Measurements from ENCODE around the gene PALD1.

The PALD1 gene

GRCh38 chr10:70510904-70511303 is 32.3 kb downstream of the PALD1 start:
- no peak overlapping the region for H3K27ac ChIP-seq (ENCODE audit: low read length)
- no peak overlapping the region for H3K4me3 ChIP-seq (ENCODE audit: low read depth in 1 of 2, low read length in 2 of 2)
- no peaks in the 10 kb centered on the region for H3K9me3 ChIP-seq (ENCODE audit: control insufficient read depth in 1 of 2, low read length in 2 of 2)
- no peaks in the 10 kb centered on the region for H3K27me3 ChIP-seq (ENCODE audit: low read depth, low read length)
- peaks cover 20 to 69% of the 10 kb centered on the region in 2 donors for H3K4me1 ChIP-seq (ENCODE audit: control insufficient read depth in 1 of 2, insufficient read depth in 2 of 2, low read length in 2 of 2)
- H3K36me3 ChIP-seq (ENCODE audit: control insufficient read depth in 1 of 2, insufficient read depth in 2 of 2, low read length in 2 of 2): no peaks in the 10 kb centered on the region

- H3K4me1 ChIP-seq (ENCODE audit: control insufficient read depth in 1 of 2, insufficient read depth in 2 of 2, low read length in 2 of 2): peaks cover 20 to 69% of the 10 kb centered on the region in 2 donors
- H3K4me3 ChIP-seq (ENCODE audit: low read depth in 1 of 2, low read length in 2 of 2): no peak overlapping the region
- H3K27ac ChIP-seq (ENCODE audit: low read length): no peak overlapping the region
- H3K9me3 ChIP-seq (ENCODE audit: control insufficient read depth in 1 of 2, low read length in 2 of 2): no peaks in the 10 kb centered on the region
- H3K27me3 ChIP-seq (ENCODE audit: low read depth, low read length): no peaks in the 10 kb centered on the region
- no peaks in the 10 kb centered on the region for H3K36me3 ChIP-seq (ENCODE audit: control insufficient read depth in 1 of 2, insufficient read depth in 2 of 2, low read length in 2 of 2)
These were observed 33.6 kb downstream of the PALD1 start for GRCh38 chr10:70512149-70512639.

DNA sequence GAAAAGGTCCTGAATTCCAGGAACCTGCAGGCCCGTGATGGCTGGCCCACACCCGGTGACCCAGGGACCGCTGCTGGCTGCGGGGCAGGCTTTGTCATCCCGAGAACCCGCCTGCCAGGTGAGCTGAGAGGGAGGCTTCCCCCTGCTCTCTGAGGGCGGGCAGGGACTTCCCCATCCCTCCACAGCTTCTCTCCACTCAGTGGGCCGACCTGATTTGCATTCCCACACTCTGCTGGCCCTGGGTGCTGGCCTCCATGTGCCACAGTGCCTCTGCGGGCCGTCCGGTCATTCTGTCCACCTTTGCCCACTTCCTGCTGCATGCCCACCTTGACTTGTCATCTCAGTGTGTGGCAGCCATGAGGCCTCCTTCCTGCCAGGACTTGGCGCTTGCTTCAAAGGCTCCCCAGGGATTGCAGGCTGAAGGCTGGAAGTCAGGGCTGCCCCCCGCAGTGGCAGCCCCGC is 35.3 kb downstream of the PALD1 start:
- no peak overlapping the region for H3K4me3 ChIP-seq (ENCODE audit: low read depth in 1 of 2, low read length in 2 of 2)
- no peaks in the 10 kb centered on the region for H3K27me3 ChIP-seq (ENCODE audit: low read depth, low read length)
- no peaks in the 10 kb centered on the region for H3K36me3 ChIP-seq (ENCODE audit: control insufficient read depth in 1 of 2, insufficient read depth in 2 of 2, low read length in 2 of 2)
- no peaks in the 10 kb centered on the region for H3K9me3 ChIP-seq (ENCODE audit: control insufficient read depth in 1 of 2, low read length in 2 of 2)
- no peak overlapping the region for H3K27ac ChIP-seq (ENCODE audit: low read length)
- H3K4me1 ChIP-seq (ENCODE audit: control insufficient read depth in 1 of 2, insufficient read depth in 2 of 2, low read length in 2 of 2): peaks cover 20 to 54% of the 10 kb centered on the region in 2 donors

- H3K9me3 ChIP-seq (ENCODE audit: control insufficient read depth in 1 of 2, low read length in 2 of 2): no peaks in the 10 kb centered on the region
- H3K4me1 ChIP-seq (ENCODE audit: control insufficient read depth in 1 of 2, insufficient read depth in 2 of 2, low read length in 2 of 2): peaks cover 13 to 47% of the 10 kb centered on the region in 2 donors
- H3K27ac ChIP-seq (ENCODE audit: low read length): no peak overlapping the region
These were observed 36.0 kb downstream of the PALD1 start for GRCh38 chr10:70514591-70514990.

GRCh38 chr10:70515035-70515667 is 36.6 kb downstream of the PALD1 start:
- peaks cover 8 to 41% of the 10 kb centered on the region in 2 donors for H3K4me1 ChIP-seq (ENCODE audit: control insufficient read depth in 1 of 2, insufficient read depth in 2 of 2, low read length in 2 of 2)
- H3K4me3 ChIP-seq (ENCODE audit: low read depth in 1 of 2, low read length in 2 of 2): no peak overlapping the region
- H3K27ac ChIP-seq (ENCODE audit: low read length): no peak overlapping the region
- no peaks in the 10 kb centered on the region for H3K36me3 ChIP-seq (ENCODE audit: control insufficient read depth in 1 of 2, insufficient read depth in 2 of 2, low read length in 2 of 2)
- no peaks in the 10 kb centered on the region for H3K9me3 ChIP-seq (ENCODE audit: control insufficient read depth in 1 of 2, low read length in 2 of 2)
- H3K27me3 ChIP-seq (ENCODE audit: low read depth, low read length): no peaks in the 10 kb centered on the region

More at GRCh38 chr10:70514591-70514990, 36.0 kb downstream of the PALD1 start:
- no peaks in the 10 kb centered on the region for H3K27me3 ChIP-seq (ENCODE audit: low read depth, low read length)
- no peaks in the 10 kb centered on the region for H3K36me3 ChIP-seq (ENCODE audit: control insufficient read depth in 1 of 2, insufficient read depth in 2 of 2, low read length in 2 of 2)
- no peak overlapping the region for H3K4me3 ChIP-seq (ENCODE audit: low read depth in 1 of 2, low read length in 2 of 2)

DNA sequence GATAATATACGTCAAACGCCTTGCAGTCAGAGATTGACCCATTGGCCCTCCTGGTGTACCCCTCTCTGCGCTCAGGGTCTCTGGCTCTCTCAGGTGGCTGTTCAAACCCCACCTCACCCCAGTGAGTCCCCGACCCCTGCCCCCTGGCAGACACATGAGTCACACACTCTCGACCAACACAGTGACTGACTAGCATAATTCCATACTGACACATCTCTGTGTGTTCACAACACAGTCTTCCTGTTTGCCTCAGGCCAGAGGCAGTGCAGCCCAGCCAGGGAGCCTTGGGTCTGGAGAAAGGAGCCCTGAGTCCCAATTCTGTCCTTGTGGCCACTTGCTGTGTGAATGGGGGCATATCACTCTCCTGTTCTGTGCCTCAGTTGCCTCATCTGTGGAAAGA is 40.1 kb downstream of the PALD1 start:
- Histone ChIP-seq H3K4me3 (ENCODE audit: low read depth in 1 of 2, low read length in 2 of 2) (no peak overlapping the region), H3K27ac (ENCODE audit: low read length) (no peak overlapping the region), H3K4me1 (ENCODE audit: control insufficient read depth in 1 of 2, insufficient read depth in 2 of 2, low read length in 2 of 2) (peaks cover 0 to 30% of the 10 kb centered on the region in 2 donors)

GRCh38 chr10:70523057-70523456 is 44.5 kb downstream of the PALD1 start:
- Histone ChIP-seq H3K27me3 (ENCODE audit: low read depth, low read length) (no peaks in the 10 kb centered on the region), H3K27ac (ENCODE audit: low read length) (no peak overlapping the region), H3K9me3 (ENCODE audit: control insufficient read depth in 1 of 2, low read length in 2 of 2) (no peaks in the 10 kb centered on the region), H3K36me3 (ENCODE audit: control insufficient read depth in 1 of 2, insufficient read depth in 2 of 2, low read length in 2 of 2) (peaks cover 0 to 4% of the 10 kb centered on the region in 2 donors), H3K4me3 (ENCODE audit: low read depth in 1 of 2, low read length in 2 of 2) (no peak overlapping the region), H3K4me1 (ENCODE audit: control insufficient read depth in 1 of 2, insufficient read depth in 2 of 2, low read length in 2 of 2) (peaks cover 0 to 22% of the 10 kb centered on the region in 2 donors)

More for the DNA sequence above, 40.1 kb downstream of the PALD1 start:
- H3K9me3 ChIP-seq (ENCODE audit: control insufficient read depth in 1 of 2, low read length in 2 of 2): no peaks in the 10 kb centered on the region
- H3K27me3 ChIP-seq (ENCODE audit: low read depth, low read length): no peaks in the 10 kb centered on the region
- no peaks in the 10 kb centered on the region for H3K36me3 ChIP-seq (ENCODE audit: control insufficient read depth in 1 of 2, insufficient read depth in 2 of 2, low read length in 2 of 2)

DNA sequence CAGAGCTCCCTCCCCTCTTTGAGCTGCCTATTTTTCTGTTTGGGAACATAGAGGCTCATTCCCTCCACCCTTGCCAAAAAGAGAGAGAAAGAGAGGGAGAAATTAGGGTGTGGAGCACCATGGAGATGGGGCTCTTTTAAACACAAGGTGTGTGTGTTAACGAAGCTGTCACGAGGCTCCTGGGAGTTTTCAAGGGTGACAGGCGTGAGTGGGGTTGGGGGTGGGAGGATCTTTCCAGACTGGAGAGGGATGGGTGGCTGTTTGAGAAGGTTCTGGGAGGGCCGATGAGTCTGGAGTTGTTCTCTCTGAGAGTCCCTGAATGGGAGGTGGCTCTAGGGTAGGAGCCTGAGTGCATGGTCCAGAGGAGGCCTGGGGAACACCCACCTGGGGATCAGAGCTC is 45.0 kb downstream of the PALD1 start:
- H3K27ac ChIP-seq (ENCODE audit: low read length): no peak overlapping the region
- no peaks in the 10 kb centered on the region for H3K9me3 ChIP-seq (ENCODE audit: control insufficient read depth in 1 of 2, low read length in 2 of 2)
- H3K27me3 ChIP-seq (ENCODE audit: low read depth, low read length): no peaks in the 10 kb centered on the region
- H3K36me3 ChIP-seq (ENCODE audit: control insufficient read depth in 1 of 2, insufficient read depth in 2 of 2, low read length in 2 of 2): peaks cover 0 to 4% of the 10 kb centered on the region in 2 donors
- peaks cover 0 to 22% of the 10 kb centered on the region in 2 donors for H3K4me1 ChIP-seq (ENCODE audit: control insufficient read depth in 1 of 2, insufficient read depth in 2 of 2, low read length in 2 of 2)
- no peak overlapping the region for H3K4me3 ChIP-seq (ENCODE audit: low read depth in 1 of 2, low read length in 2 of 2)

DNA sequence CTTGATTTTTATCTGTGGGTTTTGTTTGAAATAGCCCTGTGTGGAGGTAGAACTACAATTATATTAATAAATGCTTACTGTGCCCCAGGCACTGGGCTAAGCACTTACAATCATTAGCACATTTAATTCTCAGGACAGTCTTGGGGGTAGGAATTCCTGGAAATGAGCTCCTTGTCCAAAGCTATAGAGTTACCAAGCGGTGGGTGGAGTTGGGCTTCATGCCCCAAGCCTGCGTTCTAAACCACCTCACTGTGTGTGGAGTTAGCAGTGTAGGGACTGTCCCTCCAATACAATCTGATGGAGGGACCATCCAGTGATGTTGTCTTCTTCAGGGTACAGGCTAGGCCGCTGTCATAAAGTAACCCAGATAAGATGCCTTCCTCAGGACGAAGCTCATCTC is 49.7 kb downstream of the PALD1 start:
- Histone ChIP-seq H3K9me3 (ENCODE audit: control insufficient read depth in 1 of 2, low read length in 2 of 2) (no peaks in the 10 kb centered on the region), H3K4me3 (ENCODE audit: low read depth in 1 of 2, low read length in 2 of 2) (no peak overlapping the region), H3K4me1 (ENCODE audit: control insufficient read depth in 1 of 2, insufficient read depth in 2 of 2, low read length in 2 of 2) (peaks cover 0 to 10% of the 10 kb centered on the region in 2 donors), H3K27me3 (ENCODE audit: low read depth, low read length) (no peaks in the 10 kb centered on the region), H3K36me3 (ENCODE audit: control insufficient read depth in 1 of 2, insufficient read depth in 2 of 2, low read length in 2 of 2) (peaks cover 0 to 17% of the 10 kb centered on the region in 2 donors), H3K27ac (ENCODE audit: low read length) (no peak overlapping the region)

GRCh38 chr10:70528741-70529362 is 50.3 kb downstream of the PALD1 start:
- Histone ChIP-seq H3K4me3 (ENCODE audit: low read depth in 1 of 2, low read length in 2 of 2) (no peak overlapping the region), H3K27ac (ENCODE audit: low read length) (no peak overlapping the region), H3K36me3 (ENCODE audit: control insufficient read depth in 1 of 2, insufficient read depth in 2 of 2, low read length in 2 of 2) (peaks cover 0 to 22% of the 10 kb centered on the region in 2 donors), H3K4me1 (ENCODE audit: control insufficient read depth in 1 of 2, insufficient read depth in 2 of 2, low read length in 2 of 2) (peaks cover 0 to 5% of the 10 kb centered on the region in 2 donors), H3K9me3 (ENCODE audit: control insufficient read depth in 1 of 2, low read length in 2 of 2) (no peaks in the 10 kb centered on the region), H3K27me3 (ENCODE audit: low read depth, low read length) (no peaks in the 10 kb centered on the region)

DNA sequence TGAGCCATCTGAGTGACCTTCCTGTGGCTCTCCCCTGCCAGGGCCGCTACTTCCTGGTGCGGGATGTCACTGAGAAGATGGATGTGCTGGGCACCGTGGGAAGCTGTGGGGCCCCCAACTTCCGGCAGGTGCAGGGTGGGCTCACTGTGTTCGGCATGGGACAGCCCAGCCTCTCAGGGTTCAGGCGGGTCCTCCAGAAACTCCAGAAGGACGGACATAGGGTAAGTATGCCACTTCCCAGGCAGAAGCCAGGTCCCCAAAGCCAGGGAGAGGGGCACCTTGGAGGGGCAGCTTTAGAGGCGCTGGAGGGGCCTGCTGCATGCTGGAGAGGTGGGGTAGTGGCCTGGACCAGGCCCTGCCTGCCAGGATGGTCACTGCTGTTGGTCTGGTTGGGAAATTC is 51.3 kb downstream of the PALD1 start:
- no peaks in the 10 kb centered on the region for H3K27me3 ChIP-seq (ENCODE audit: low read depth, low read length)
- H3K27ac ChIP-seq (ENCODE audit: low read length): no peak overlapping the region
- H3K9me3 ChIP-seq (ENCODE audit: control insufficient read depth in 1 of 2, low read length in 2 of 2): no peaks in the 10 kb centered on the region
- H3K4me3 ChIP-seq (ENCODE audit: low read depth in 1 of 2, low read length in 2 of 2): no peak overlapping the region
- H3K4me1 ChIP-seq (ENCODE audit: control insufficient read depth in 1 of 2, insufficient read depth in 2 of 2, low read length in 2 of 2): no peaks in the 10 kb centered on the region
- H3K36me3 ChIP-seq (ENCODE audit: control insufficient read depth in 1 of 2, insufficient read depth in 2 of 2, low read length in 2 of 2): peaks cover 0 to 29% of the 10 kb centered on the region in 2 donors
